C4-2B (cell line): ENCODE data around the gene HEYL.

Experiments
- ZFX ChIP-seq: fragments of 450-650 bp; IDR thresholded peaks from 2 replicates; pipeline ENCODE4 v1.6.1; 2017
- TF ChIP-seq, protein P1 (sequence below): fragments of 450-650 bp; conservative IDR thresholded peaks from 2 replicates; pipeline ENCODE4 v1.5.1; 2017; ENCODE audit warnings: mild to moderate bottlenecking

DNA sequence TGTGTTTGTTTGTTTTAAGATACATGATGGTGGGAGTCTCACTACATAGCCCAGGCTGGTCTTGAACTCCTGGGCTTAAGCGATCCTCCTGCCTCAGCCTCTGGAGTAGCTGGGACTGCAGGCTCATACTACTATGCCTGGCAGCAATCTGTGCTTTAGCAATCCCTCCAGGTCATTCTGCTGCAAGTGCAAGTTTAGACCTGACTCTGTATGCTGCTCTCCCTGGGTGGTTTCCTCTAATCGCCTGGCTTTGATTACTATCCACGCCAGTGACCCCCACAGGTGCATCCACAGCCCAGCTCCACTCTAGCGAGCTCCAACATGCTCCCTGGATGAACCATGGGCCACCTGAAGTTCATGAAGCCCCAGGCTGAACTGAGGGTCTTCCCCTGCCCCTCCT is 47.4 kb downstream of the HEYL start:
- TF ChIP-seq, protein P1, sequence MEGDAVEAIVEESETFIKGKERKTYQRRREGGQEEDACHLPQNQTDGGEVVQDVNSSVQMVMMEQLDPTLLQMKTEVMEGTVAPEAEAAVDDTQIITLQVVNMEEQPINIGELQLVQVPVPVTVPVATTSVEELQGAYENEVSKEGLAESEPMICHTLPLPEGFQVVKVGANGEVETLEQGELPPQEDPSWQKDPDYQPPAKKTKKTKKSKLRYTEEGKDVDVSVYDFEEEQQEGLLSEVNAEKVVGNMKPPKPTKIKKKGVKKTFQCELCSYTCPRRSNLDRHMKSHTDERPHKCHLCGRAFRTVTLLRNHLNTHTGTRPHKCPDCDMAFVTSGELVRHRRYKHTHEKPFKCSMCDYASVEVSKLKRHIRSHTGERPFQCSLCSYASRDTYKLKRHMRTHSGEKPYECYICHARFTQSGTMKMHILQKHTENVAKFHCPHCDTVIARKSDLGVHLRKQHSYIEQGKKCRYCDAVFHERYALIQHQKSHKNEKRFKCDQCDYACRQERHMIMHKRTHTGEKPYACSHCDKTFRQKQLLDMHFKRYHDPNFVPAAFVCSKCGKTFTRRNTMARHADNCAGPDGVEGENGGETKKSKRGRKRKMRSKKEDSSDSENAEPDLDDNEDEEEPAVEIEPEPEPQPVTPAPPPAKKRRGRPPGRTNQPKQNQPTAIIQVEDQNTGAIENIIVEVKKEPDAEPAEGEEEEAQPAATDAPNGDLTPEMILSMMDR: no peak
- TF ChIP-seq ZFX: no peak
